K562 (cell line): ENCODE measurements around the gene GMEB1. TPM values are rescaled to one million over a fixed set of nuclear protein-coding genes. Genes with fewer than 3 reads are reported as not detected.

Experiments
- IFI16 ChIP-seq: fragments of 250-450 bp; sonication (Bioruptor Pico); IDR thresholded peaks from 2 replicates; pipeline ENCODE4 v2.1.2; 2022; ENCODE audit warnings: mild to moderate bottlenecking, inconsistent platforms
- SPI1 ChIP-seq: IDR thresholded peaks from 2 replicates; pipeline ENCODE4 v1.6.1; 2011; ENCODE audit warnings: low read depth, low read length, control low read depth, borderline replicate concordance
- STAT5B ChIP-seq: fragments of 250-450 bp; sonication (Bioruptor Pico); IDR thresholded peaks from 2 replicates; pipeline ENCODE4 v1.8.0; 2021; ENCODE audit warnings: mild to moderate bottlenecking, inconsistent platforms
- ZNF146 ChIP-seq: IDR thresholded peaks from one replicate; pipeline ENCODE4 v1.6.1; 2018; ENCODE audit warnings: missing compliant biosample characterization; ENCODE audit not compliant: unreplicated experiment
- ZNF395 ChIP-seq: fragments of 200-800 bp; sonication (Bioruptor generic); IDR thresholded peaks from 2 replicates; pipeline ENCODE4 v1.6.1; 2017; ENCODE audit warnings: missing genetic modification characterization, missing compliant biosample characterization
- ZNF592 ChIP-seq: fragments of 450-650 bp; IDR thresholded peaks from 2 replicates; pipeline ENCODE4 v1.6.1; 2017; ENCODE audit warnings: antibody characterized with exemption, mild to moderate bottlenecking
- polyA plus RNA-seq, 8 experiments: library from polyadenylated mRNA; depleted of rRNA in 4 of 8; stranded (reverse) in 5 of 8; unstranded in 3 of 8; fragments of >200 nt; fragmentation: Nextera tagmentation in 2 of 8; fragmentation: Illumina TruSeq in 1 of 8; extraction: Ambion mirVana in 2 of 8; extraction: Trizol in 1 of 8; gene quantifications; 2 replicates each; pipeline versions ENCODE4 v1.2.1 to v1.2.3, GENCODE V29; 2011 to 2014; ENCODE audit warnings: inconsistent platforms in 1 of 8, missing spikeins in 1 of 8
- total RNA-seq, 7 experiments: library from RNA; depleted of rRNA in 6 of 7; stranded (reverse); fragments of >200 nt in 6 of 7; fragmentation: Illumina TruSeq in 2 of 7; extraction: Trizol in 2 of 7; gene quantifications; 2 replicates each; pipeline versions ENCODE4 v1.2.1 to v1.2.3, GENCODE V29; 2011 to 2021; ENCODE audit warnings: low replicate concordance in 1 of 7
- TF ChIP-seq, protein P1 (sequence below), 2 experiments: fragments of 450-650 bp in 1 of 2; sonication (generic) in 1 of 2; formaldehyde crosslinking in 1 of 2; IDR thresholded peaks; 2 replicates each; pipeline versions ENCODE4 v1.7.1 to v1.9.0; 2016 to 2022; ENCODE audit warnings: inconsistent platforms in 1 of 2, mild to moderate bottlenecking in 1 of 2, missing genetic modification reagents in 1 of 2
- TF ChIP-seq, protein P2 (sequence below), 3 experiments: IDR thresholded peaks in 2 of 3; conservative IDR thresholded peaks in 1 of 3; 2 replicates each; pipeline ENCODE4 v1.5.1; 2011 to 2012; ENCODE audit warnings: low read length in 3 of 3, mild to moderate bottlenecking in 3 of 3, control low read depth in 2 of 3, improper control_type of control experiment in 1 of 3, inconsistent platforms in 1 of 3, low read depth in 1 of 3, mixed read lengths in 1 of 3, moderate library complexity in 1 of 3; ENCODE audit not compliant: insufficient read depth in 2 of 3

The GMEB1 gene
- total and polyA plus RNA-seq, 9 of the 15 experiments (the other 6 are each of a cell fraction or from before 2014, with no cell fraction given): 6.6 to 17.5 (median 8.5) TPM

- TF ChIP-seq, protein P1, sequence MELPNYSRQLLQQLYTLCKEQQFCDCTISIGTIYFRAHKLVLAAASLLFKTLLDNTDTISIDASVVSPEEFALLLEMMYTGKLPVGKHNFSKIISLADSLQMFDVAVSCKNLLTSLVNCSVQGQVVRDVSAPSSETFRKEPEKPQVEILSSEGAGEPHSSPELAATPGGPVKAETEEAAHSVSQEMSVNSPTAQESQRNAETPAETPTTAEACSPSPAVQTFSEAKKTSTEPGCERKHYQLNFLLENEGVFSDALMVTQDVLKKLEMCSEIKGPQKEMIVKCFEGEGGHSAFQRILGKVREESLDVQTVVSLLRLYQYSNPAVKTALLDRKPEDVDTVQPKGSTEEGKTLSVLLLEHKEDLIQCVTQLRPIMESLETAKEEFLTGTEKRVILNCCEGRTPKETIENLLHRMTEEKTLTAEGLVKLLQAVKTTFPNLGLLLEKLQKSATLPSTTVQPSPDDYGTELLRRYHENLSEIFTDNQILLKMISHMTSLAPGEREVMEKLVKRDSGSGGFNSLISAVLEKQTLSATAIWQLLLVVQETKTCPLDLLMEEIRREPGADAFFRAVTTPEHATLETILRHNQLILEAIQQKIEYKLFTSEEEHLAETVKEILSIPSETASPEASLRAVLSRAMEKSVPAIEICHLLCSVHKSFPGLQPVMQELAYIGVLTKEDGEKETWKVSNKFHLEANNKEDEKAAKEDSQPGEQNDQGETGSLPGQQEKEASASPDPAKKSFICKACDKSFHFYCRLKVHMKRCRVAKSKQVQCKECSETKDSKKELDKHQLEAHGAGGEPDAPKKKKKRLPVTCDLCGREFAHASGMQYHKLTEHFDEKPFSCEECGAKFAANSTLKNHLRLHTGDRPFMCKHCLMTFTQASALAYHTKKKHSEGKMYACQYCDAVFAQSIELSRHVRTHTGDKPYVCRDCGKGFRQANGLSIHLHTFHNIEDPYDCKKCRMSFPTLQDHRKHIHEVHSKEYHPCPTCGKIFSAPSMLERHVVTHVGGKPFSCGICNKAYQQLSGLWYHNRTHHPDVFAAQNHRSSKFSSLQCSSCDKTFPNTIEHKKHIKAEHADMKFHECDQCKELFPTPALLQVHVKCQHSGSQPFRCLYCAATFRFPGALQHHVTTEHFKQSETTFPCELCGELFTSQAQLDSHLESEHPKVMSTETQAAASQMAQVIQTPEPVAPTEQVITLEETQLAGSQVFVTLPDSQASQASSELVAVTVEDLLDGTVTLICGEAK (IDR thresholded peaks at IDR 0.05): peak; percentile 77
- TF ChIP-seq, protein P1 (CRISPR knock-in tag; IDR thresholded peaks at IDR 0.05): no peak
- TF ChIP-seq STAT5B: no peak
- peak; percentile 68 for TF ChIP-seq ZNF592
- peak; percentile 67 for TF ChIP-seq ZNF395 (CRISPR knock-in tag)
- TF ChIP-seq, protein P2, sequence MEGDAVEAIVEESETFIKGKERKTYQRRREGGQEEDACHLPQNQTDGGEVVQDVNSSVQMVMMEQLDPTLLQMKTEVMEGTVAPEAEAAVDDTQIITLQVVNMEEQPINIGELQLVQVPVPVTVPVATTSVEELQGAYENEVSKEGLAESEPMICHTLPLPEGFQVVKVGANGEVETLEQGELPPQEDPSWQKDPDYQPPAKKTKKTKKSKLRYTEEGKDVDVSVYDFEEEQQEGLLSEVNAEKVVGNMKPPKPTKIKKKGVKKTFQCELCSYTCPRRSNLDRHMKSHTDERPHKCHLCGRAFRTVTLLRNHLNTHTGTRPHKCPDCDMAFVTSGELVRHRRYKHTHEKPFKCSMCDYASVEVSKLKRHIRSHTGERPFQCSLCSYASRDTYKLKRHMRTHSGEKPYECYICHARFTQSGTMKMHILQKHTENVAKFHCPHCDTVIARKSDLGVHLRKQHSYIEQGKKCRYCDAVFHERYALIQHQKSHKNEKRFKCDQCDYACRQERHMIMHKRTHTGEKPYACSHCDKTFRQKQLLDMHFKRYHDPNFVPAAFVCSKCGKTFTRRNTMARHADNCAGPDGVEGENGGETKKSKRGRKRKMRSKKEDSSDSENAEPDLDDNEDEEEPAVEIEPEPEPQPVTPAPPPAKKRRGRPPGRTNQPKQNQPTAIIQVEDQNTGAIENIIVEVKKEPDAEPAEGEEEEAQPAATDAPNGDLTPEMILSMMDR (IDR thresholded peaks at IDR 0.05 in 2 of 3, conservative IDR thresholded peaks at IDR 0.05 in 1 of 3; ENCODE audit: insufficient read depth in 2 of 3, low read depth in 1 of 3, low read length in 3 of 3): peak in 1 of 3 experiments; percentile 9; a peak in 1 of 6 replicates
- no peak for TF ChIP-seq ZNF146
- no peak for TF ChIP-seq IFI16
- TF ChIP-seq SPI1: no peak
Observed at GRCh38 chr1:28668191-28668955, at the start of gene GMEB1 (continued).
